Fibroblast of the aortic adventitia (primary cell): ENCODE results near the gene SPTLC3. TPM values are rescaled to one million over a fixed set of nuclear protein-coding genes. Genes with fewer than 3 reads are reported as not detected.
A peak's percentile ranks its signal among the peaks of the same experiment; 100 is the strongest.

Experiments used
- DNase-seq: peaks from one replicate; pipeline ENCODE4 v3.0.0-alpha.2; 2010; ENCODE audit warnings: low read depth
- H3K4me3 ChIP-seq: 2 replicates; pipeline ENCODE4 v1.5.1; 2011; ENCODE audit warnings: low read depth, mild to moderate bottlenecking, control low read depth, low read length, moderate library complexity
- CTCF ChIP-seq: IDR thresholded peaks from 2 replicates; pipeline ENCODE4 v1.5.1; 2011; ENCODE audit warnings: mild to moderate bottlenecking, low read length, control low read depth, inconsistent platforms; ENCODE audit not compliant: insufficient read depth
- total RNA-seq: library from RNA; depleted of rRNA; stranded (reverse); fragments of >200 nt; gene quantifications from 2 replicates; pipeline ENCODE4 v1.2.3, GENCODE V29; 2012; ENCODE audit warnings: low replicate concordance

The SPTLC3 gene
- total RNA-seq: 6.8 and 30.6 TPM in 2 replicates

- TF ChIP-seq CTCF: peak; percentile 18
- peak; percentile 59 for DNase-seq
- peak within 1 kb of the TSS; percentile 70 for H3K4me3 ChIP-seq
Measured at GRCh38 chr20:13008761-13009681, at the start of gene SPTLC3. Gene SPTLC3, plus strand, starts transcription at chr20:13008972. Its CDS starts 296 bp downstream, at chr20:13009268.

- H3K4me3 ChIP-seq: no peak overlapping the region
- no peak for DNase-seq
- no peak for TF ChIP-seq CTCF
Measured at GRCh38 chr20:12961725-12962124, 47.0 kb upstream of the SPTLC3 start.

GRCh38 chr20:12962895-12963294 lies 45.9 kb upstream of the SPTLC3 start:
- no peak for TF ChIP-seq CTCF
- no peak for DNase-seq
- H3K4me3 ChIP-seq: no peak overlapping the region

GRCh38 chr20:12963416-12963815 lies 45.4 kb upstream of the SPTLC3 start:
- no peak overlapping the region for H3K4me3 ChIP-seq
- DNase-seq: no peak
- no peak for TF ChIP-seq CTCF

- H3K4me3 ChIP-seq: no peak overlapping the region
- no peak for TF ChIP-seq CTCF
- no peak for DNase-seq
Measured at GRCh38 chr20:12965212-12965869, 43.4 kb upstream of the SPTLC3 start.

- no peak for DNase-seq
- H3K4me3 ChIP-seq: no peak overlapping the region
- TF ChIP-seq CTCF: no peak
Measured at GRCh38 chr20:12965870-12966251, 42.9 kb upstream of the SPTLC3 start.
